Memory B cell (primary cell): Measurements from ENCODE around the gene ABHD5.
"Not testable (repeated sequence)": the region's sequence is repeated elsewhere in the genome, so short reads cannot be mapped to it uniquely, and the experiment has no call there.

ENCODE experiments used
- ATAC-seq: fragments of 150-1000 bp; cut with Tn5 transposase; 2 replicates; pipeline ENCODE4 v1.10.0; 2021; ENCODE audit warnings: low read depth, mild to moderate bottlenecking, moderate library complexity
- DNase-seq, 2 donors: peaks; one replicate each; pipeline ENCODE4 v3.0.0; 2022; ENCODE audit warnings: low spot score in 2 of 2
- H3K27ac Mint-ChIP-seq: one replicate; pipeline ENCODE4 v1.8.0; 2022; ENCODE audit warnings: mild to moderate bottlenecking, moderate library complexity, mixed read lengths
- H3K27me3 Mint-ChIP-seq: one replicate; pipeline ENCODE4 v1.8.0; 2022; ENCODE audit warnings: mixed read lengths
- H3K36me3 Mint-ChIP-seq: one replicate; pipeline ENCODE4 v1.8.0; 2022; ENCODE audit warnings: mild to moderate bottlenecking, mixed read lengths
- H3K4me1 Mint-ChIP-seq: one replicate; pipeline ENCODE4 v1.8.0; 2022; ENCODE audit warnings: mixed read lengths
- H3K4me3 Mint-ChIP-seq: one replicate; pipeline ENCODE4 v1.8.0; 2022; ENCODE audit warnings: mild to moderate bottlenecking, moderate library complexity, mixed read lengths
- H3K9me3 Mint-ChIP-seq: one replicate; pipeline ENCODE4 v1.8.0; 2022; ENCODE audit warnings: mixed read lengths

The ABHD5 gene

GRCh38 chr3:43690400-43691119, at the start of gene ABHD5:
Gene ABHD5, plus strand, starts transcription at chr3:43690938. Its CDS starts 55 bp downstream, at chr3:43690993.
- Mint-ChIP-seq H3K27ac (peak within 1 kb of the TSS; percentile 86), H3K4me3 (peak within 1 kb of the TSS; percentile 88), H3K4me1 (peaks cover 23% of the 10 kb centered on the region), H3K36me3 (no peaks in the 10 kb centered on the region), H3K9me3 (no peaks in the 10 kb centered on the region), H3K27me3 (no peaks in the 10 kb centered on the region)
- DNase-seq (peak; percentile 95 to 97), ATAC-seq (peak; percentile 81)

- H3K36me3 Mint-ChIP-seq = no peaks in the 10 kb centered on the region
Measured at GRCh38 chr3:43641306-43642114, 49.2 kb upstream of the ABHD5 start.

DNA sequence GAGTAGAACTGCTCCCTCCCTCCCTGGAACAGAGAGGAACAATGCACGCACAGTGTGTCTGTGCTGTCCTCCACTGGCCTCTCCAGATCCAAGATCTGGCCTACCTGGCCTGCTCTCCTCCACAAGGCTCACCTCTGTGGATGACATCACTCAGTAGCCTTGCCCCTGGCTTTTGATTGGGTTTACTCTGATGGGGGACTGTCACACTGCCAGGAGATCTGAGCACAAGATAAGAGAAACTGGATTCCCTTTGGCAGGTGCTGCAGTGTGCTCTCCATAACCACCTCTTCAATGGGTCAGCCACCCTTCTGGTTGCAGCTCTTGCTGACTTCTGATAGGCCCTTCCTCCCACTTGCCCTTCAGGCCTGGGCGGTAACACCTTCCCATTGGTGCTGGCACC, 46.3 kb upstream of the ABHD5 start:
- H3K4me3 Mint-ChIP-seq = no peak overlapping the region
- H3K4me1 Mint-ChIP-seq = no peaks in the 10 kb centered on the region
- H3K27ac Mint-ChIP-seq = no peak overlapping the region
- ATAC-seq (no peak), DNase-seq (no peak)
- no peaks in the 10 kb centered on the region for H3K9me3 Mint-ChIP-seq
- no peaks in the 10 kb centered on the region for H3K36me3 Mint-ChIP-seq
- H3K27me3 Mint-ChIP-seq = peaks cover 12% of the 10 kb centered on the region

More at GRCh38 chr3:43641306-43642114, 49.2 kb upstream of the ABHD5 start:
- ATAC-seq = no peak
- no peak overlapping the region for H3K4me3 Mint-ChIP-seq
- no peak overlapping the region for H3K27ac Mint-ChIP-seq
- no peaks in the 10 kb centered on the region for H3K9me3 Mint-ChIP-seq
- peaks cover 5% of the 10 kb centered on the region for H3K27me3 Mint-ChIP-seq
- no peaks in the 10 kb centered on the region for H3K4me1 Mint-ChIP-seq
- DNase-seq = no peak

DNA sequence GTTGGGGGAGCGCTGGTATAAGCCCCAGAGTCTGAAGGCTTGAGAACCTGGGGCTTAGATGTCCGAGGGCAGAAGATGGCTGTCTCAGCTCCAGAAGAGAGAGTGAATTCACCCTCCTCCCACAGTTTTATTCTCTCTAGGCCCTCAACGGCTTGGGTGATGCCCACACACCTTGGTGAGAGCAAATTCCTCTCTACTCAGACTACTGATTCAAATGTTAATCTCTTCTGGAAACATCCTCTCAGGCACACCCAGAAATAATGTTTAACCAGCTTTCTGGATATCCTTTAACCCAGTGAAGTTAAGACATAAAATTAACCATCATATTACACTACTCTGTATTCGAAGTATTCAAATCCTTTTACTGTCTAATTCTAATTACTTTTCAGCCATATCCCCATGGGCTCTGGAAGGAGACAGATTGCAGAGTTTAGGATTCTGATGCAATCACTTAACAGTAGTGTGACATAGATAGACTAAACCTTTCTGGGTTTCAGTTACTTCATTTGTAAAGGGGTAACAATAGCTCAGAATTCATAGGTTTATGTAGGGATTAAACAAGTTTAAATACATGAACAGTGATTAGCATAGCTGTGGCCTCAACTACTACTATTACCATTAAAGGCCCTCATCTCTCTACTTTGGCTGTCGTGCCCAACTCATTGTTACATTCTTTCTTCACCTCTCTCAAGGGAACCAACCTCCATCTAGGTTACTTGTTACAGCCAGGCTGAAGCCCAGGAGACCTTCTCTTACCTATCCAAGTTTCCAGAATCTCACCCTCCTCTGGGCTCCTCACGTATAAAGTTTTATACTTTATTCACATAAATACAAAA, 43.2 kb upstream of the ABHD5 start:
- no peak overlapping the region for H3K4me3 Mint-ChIP-seq
- H3K27ac Mint-ChIP-seq = no peak overlapping the region
- no peak for ATAC-seq
- DNase-seq = no peak
- H3K9me3 Mint-ChIP-seq = no peaks in the 10 kb centered on the region
- no peaks in the 10 kb centered on the region for H3K36me3 Mint-ChIP-seq
- peaks cover 12% of the 10 kb centered on the region for H3K27me3 Mint-ChIP-seq
- no peaks in the 10 kb centered on the region for H3K4me1 Mint-ChIP-seq

- Mint-ChIP-seq H3K36me3 (no peaks in the 10 kb centered on the region), H3K4me1 (no peaks in the 10 kb centered on the region), H3K9me3 (no peaks in the 10 kb centered on the region), H3K27ac (no peak overlapping the region), H3K27me3 (peaks cover 11% of the 10 kb centered on the region), H3K4me3 (no peak overlapping the region)
- DNase-seq (no peak), ATAC-seq (no peak)
Measured at GRCh38 chr3:43648957-43649356, 41.8 kb upstream of the ABHD5 start.

DNA sequence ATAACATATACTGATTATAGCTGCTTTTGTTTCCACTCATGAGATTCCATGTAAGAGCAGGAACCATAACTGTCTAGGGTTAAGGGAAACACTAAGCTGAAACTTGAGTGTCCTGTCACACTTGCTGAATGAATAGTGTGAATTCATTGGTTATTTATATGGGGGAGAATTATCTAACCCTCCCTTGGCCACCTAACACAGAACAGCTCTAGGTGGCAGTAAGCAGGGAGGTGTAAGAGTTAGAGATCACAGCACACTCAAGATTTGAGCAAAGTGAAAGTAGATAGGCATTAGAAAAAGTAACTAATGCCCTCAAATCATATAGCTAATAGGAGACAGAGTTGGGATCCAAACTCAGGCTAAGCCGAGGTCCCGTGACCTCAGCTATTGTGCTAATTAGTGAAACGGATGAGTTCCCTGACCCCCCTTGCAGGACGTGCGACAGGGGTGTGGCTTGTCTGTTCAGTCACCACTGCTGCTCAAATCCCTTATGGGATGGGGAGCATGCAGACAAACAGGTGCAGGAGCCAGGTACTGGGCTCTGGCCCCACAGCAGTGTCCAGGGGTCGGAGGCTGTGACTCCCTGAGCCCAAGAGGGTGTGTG, 41.3 kb upstream of the ABHD5 start:
- Mint-ChIP-seq H3K4me3 (no peak overlapping the region), H3K27ac (no peak overlapping the region), H3K4me1 (no peaks in the 10 kb centered on the region), H3K36me3 (no peaks in the 10 kb centered on the region), H3K27me3 (peaks cover 10% of the 10 kb centered on the region), H3K9me3 (no peaks in the 10 kb centered on the region)
- DNase-seq = no peak
- no peak for ATAC-seq

DNA sequence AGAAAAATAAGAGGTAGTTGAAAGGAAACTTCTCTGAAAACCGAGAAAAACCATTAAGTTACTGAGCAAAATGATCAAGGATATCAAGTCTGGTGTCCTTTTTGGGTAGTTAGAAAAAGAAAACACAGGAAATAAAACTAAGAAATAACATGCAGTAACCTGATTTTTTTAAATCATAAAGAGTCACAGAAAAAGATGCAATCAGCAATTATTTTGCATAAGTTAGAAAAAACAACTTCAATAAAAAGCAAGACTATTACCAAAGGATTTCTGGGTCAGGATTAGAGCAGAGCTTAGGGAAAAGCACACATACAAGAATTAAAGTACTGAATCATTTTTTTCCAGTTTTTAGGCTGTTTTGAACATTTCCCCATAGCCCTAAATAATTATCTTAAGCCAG, 40.4 kb upstream of the ABHD5 start:
- Mint-ChIP-seq H3K4me3 (no peak overlapping the region), H3K36me3 (no peaks in the 10 kb centered on the region), H3K4me1 (no peaks in the 10 kb centered on the region), H3K9me3 (no peaks in the 10 kb centered on the region), H3K27ac (no peak overlapping the region), H3K27me3 (peaks cover 7% of the 10 kb centered on the region)
- no peak for DNase-seq
- ATAC-seq = no peak

GRCh38 chr3:43656390-43656789, 34.3 kb upstream of the ABHD5 start:
- not testable (repeated sequence) for H3K36me3 Mint-ChIP-seq, H3K9me3 Mint-ChIP-seq, H3K4me1 Mint-ChIP-seq, DNase-seq, H3K27ac Mint-ChIP-seq, ATAC-seq, H3K27me3 Mint-ChIP-seq, H3K4me3 Mint-ChIP-seq

- peaks cover 6% of the 10 kb centered on the region for H3K27me3 Mint-ChIP-seq
- no peak overlapping the region for H3K27ac Mint-ChIP-seq
- H3K4me3 Mint-ChIP-seq = no peak overlapping the region
- no peak for DNase-seq
- H3K4me1 Mint-ChIP-seq = no peaks in the 10 kb centered on the region
- H3K36me3 Mint-ChIP-seq = peaks cover 3% of the 10 kb centered on the region
- peaks cover 1% of the 10 kb centered on the region for H3K9me3 Mint-ChIP-seq
- no peak for ATAC-seq
Measured at GRCh38 chr3:43659250-43659880, 31.4 kb upstream of the ABHD5 start.

DNA sequence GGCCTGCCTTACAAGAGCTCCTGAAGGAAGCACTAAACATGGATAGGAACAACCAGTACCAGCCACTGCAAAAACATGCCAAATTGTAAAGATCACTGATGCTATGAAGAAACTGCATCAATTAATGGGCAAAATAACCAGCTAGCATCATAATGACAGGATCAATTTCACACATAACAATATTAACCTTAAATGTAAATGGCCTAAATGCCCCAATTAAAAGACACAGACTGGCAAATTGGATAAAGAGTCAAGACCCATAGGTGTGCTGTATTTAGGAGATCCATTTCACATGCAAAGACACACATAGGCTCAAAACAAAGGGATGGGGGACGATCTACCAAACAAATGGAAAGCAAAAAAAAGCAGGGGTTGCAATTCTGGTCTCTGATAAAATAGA, 29.4 kb upstream of the ABHD5 start:
- not testable (repeated sequence) for H3K27ac Mint-ChIP-seq, DNase-seq, H3K4me1 Mint-ChIP-seq, H3K36me3 Mint-ChIP-seq, H3K27me3 Mint-ChIP-seq, ATAC-seq, H3K9me3 Mint-ChIP-seq, H3K4me3 Mint-ChIP-seq

DNA sequence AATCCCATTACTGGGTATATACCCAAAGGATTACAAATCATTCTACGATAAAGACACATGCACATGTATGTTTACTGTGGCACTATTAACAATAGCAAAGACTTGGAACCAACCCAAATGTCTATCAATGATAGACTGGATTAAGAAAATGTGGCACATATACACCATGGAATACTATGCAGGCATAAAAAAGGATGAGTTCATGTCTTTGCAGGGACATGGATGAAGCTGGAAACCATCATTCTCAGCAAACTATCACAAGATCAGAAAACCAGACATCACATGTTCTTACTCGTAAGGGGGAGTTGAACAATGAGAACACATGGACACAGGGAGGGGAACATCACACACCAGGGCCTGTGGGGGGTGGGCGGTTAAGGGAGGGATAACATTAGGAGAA, 25.7 kb upstream of the ABHD5 start:
- not testable (repeated sequence) for H3K9me3 Mint-ChIP-seq, ATAC-seq, H3K36me3 Mint-ChIP-seq, H3K4me3 Mint-ChIP-seq, H3K4me1 Mint-ChIP-seq, DNase-seq, H3K27ac Mint-ChIP-seq
- H3K27me3 Mint-ChIP-seq = peaks cover 12% of the 10 kb centered on the region

GRCh38 chr3:43670635-43671522, 19.9 kb upstream of the ABHD5 start:
- H3K4me1 Mint-ChIP-seq = no peaks in the 10 kb centered on the region
- H3K27me3 Mint-ChIP-seq = peaks cover 4% of the 10 kb centered on the region
- no peaks in the 10 kb centered on the region for H3K9me3 Mint-ChIP-seq
- no peak for DNase-seq
- H3K27ac Mint-ChIP-seq = no peak overlapping the region
- peaks cover 1% of the 10 kb centered on the region for H3K36me3 Mint-ChIP-seq
- ATAC-seq = no peak
- H3K4me3 Mint-ChIP-seq = no peak overlapping the region
